HL-60/S4 treated with retinoic acid at 250 ng/mL for 4 days and 3 days (cell line): ENCODE measurements around the gene UCK2.

Experiments
- in situ Hi-C: fragments of 300-500 bp; cut with MboI; formaldehyde crosslinking; loops from 2 replicates; pipeline ENCODE4 v1.7.0; 2022; ENCODE audit warnings: low sequenced_read_pairs

Gene UCK2

GRCh38 chr1:165877411-165877810, 50.0 kb downstream of the UCK2 start:
- in situ Hi-C loops = no loop called here

GRCh38 chr1:165877940-165878556, 50.6 kb downstream of the UCK2 start:
- in situ Hi-C loops = no loop called here

GRCh38 chr1:165879946-165880345, 52.5 kb downstream of the UCK2 start:
- in situ Hi-C loops = no loop called here

- in situ Hi-C loops = no loop called here
Measured at GRCh38 chr1:165880993-165881392, 53.6 kb downstream of the UCK2 start.

- in situ Hi-C loops = no loop called here
Measured at GRCh38 chr1:165882168-165882837, 54.9 kb downstream of the UCK2 start.

GRCh38 chr1:165883056-165883455, 55.6 kb downstream of the UCK2 start:
- in situ Hi-C loops = no loop called here

- in situ Hi-C loops = no loop called here
Measured at GRCh38 chr1:165884009-165884689, 56.7 kb downstream of the UCK2 start.

GRCh38 chr1:165884690-165885304, 57.4 kb downstream of the UCK2 start:
- in situ Hi-C loops = no loop called here

GRCh38 chr1:165885305-165885694, 57.9 kb downstream of the UCK2 start:
- in situ Hi-C loops = no loop called here

GRCh38 chr1:165886193-165886592, 58.8 kb downstream of the UCK2 start:
- in situ Hi-C loops = no loop called here

GRCh38 chr1:165886983-165887382, 59.6 kb downstream of the UCK2 start:
- in situ Hi-C loops = no loop called here

GRCh38 chr1:165887877-165888551, 60.6 kb downstream of the UCK2 start:
- in situ Hi-C loops = no loop called here

GRCh38 chr1:165888552-165888920, 61.1 kb downstream of the UCK2 start:
- in situ Hi-C loops = no loop called here

GRCh38 chr1:165890684-165891083, 63.3 kb downstream of the UCK2 start:
- in situ Hi-C loops = loop anchor here (10.0 kb wide), 1 partner anchor 176 kb away; no protein-coding TSS in a partner anchor

- in situ Hi-C loops = loop anchor here (10.0 kb wide), 1 partner anchor 176 kb away; no protein-coding TSS in a partner anchor
Measured at GRCh38 chr1:165891111-165891860, 63.9 kb downstream of the UCK2 start.

- in situ Hi-C loops = loop anchor here (10.0 kb wide), 1 partner anchor 178 kb away; no protein-coding TSS in a partner anchor
Measured at GRCh38 chr1:165892935-165893334, 65.5 kb downstream of the UCK2 start.

GRCh38 chr1:165893507-165893906, 66.1 kb downstream of the UCK2 start:
- in situ Hi-C loops = loop anchor here (10.0 kb wide), 1 partner anchor 179 kb away; no protein-coding TSS in a partner anchor

GRCh38 chr1:165894591-165894990, 67.2 kb downstream of the UCK2 start:
- in situ Hi-C loops = loop anchor here (10.0 kb wide), 1 partner anchor 180 kb away; no protein-coding TSS in a partner anchor

- in situ Hi-C loops = loop anchor here (10.0 kb wide), 1 partner anchor 181 kb away; no protein-coding TSS in a partner anchor
Measured at GRCh38 chr1:165895451-165895871, 68.0 kb downstream of the UCK2 start.

GRCh38 chr1:165896277-165896676, 68.9 kb downstream of the UCK2 start:
- in situ Hi-C loops = loop anchor here (10.0 kb wide), 1 partner anchor 181 kb away; no protein-coding TSS in a partner anchor
